Lower leg skin (tissue), 3 donors: ENCODE data around the gene CCSER1.

Source experiments
- POLR2A ChIP-seq, 2 donors: fragments of 450-650 bp; IDR thresholded peaks; one replicate each; pipeline ENCODE4 v1.6.1; 2016 to 2017; ENCODE audit warnings: antibody characterized with exemption in 2 of 2, mild to moderate bottlenecking in 1 of 2, moderate library complexity in 1 of 2
- TF ChIP-seq, protein P1 (sequence below), 3 donors: fragments of 450-650 bp; IDR thresholded peaks; one replicate each; pipeline ENCODE4 v1.5.1; 2016; ENCODE audit warnings: antibody characterized with exemption in 3 of 3, mild to moderate bottlenecking in 3 of 3, moderate library complexity in 2 of 3

GRCh38 chr4:90198086-90198847, 71.1 kb downstream of the CCSER1 start:
- TF ChIP-seq POLR2A (IDR thresholded peaks at IDR 0.05), result no peak
- TF ChIP-seq, protein P1, sequence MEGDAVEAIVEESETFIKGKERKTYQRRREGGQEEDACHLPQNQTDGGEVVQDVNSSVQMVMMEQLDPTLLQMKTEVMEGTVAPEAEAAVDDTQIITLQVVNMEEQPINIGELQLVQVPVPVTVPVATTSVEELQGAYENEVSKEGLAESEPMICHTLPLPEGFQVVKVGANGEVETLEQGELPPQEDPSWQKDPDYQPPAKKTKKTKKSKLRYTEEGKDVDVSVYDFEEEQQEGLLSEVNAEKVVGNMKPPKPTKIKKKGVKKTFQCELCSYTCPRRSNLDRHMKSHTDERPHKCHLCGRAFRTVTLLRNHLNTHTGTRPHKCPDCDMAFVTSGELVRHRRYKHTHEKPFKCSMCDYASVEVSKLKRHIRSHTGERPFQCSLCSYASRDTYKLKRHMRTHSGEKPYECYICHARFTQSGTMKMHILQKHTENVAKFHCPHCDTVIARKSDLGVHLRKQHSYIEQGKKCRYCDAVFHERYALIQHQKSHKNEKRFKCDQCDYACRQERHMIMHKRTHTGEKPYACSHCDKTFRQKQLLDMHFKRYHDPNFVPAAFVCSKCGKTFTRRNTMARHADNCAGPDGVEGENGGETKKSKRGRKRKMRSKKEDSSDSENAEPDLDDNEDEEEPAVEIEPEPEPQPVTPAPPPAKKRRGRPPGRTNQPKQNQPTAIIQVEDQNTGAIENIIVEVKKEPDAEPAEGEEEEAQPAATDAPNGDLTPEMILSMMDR (IDR thresholded peaks at IDR 0.05), result no peak
